ENCODE measurements around the gene KCNH3.

GRCh38 chr12:49588281-49588680 is 49.5 kb downstream of the KCNH3 start:
- TF ChIP-seq, protein P1, sequence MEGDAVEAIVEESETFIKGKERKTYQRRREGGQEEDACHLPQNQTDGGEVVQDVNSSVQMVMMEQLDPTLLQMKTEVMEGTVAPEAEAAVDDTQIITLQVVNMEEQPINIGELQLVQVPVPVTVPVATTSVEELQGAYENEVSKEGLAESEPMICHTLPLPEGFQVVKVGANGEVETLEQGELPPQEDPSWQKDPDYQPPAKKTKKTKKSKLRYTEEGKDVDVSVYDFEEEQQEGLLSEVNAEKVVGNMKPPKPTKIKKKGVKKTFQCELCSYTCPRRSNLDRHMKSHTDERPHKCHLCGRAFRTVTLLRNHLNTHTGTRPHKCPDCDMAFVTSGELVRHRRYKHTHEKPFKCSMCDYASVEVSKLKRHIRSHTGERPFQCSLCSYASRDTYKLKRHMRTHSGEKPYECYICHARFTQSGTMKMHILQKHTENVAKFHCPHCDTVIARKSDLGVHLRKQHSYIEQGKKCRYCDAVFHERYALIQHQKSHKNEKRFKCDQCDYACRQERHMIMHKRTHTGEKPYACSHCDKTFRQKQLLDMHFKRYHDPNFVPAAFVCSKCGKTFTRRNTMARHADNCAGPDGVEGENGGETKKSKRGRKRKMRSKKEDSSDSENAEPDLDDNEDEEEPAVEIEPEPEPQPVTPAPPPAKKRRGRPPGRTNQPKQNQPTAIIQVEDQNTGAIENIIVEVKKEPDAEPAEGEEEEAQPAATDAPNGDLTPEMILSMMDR (IDR thresholded peaks at IDR 0.05): no peak
- no peak for TF ChIP-seq POLR2A (IDR thresholded peaks at IDR 0.05)
